ENCODE measurements around the gene MIER1. TPM values are rescaled to one million over a fixed set of nuclear protein-coding genes. Genes with fewer than 3 reads are reported as not detected.

The MIER1 gene
- total RNA-seq, 1 donor from 2014 or later, result 39.2 TPM

DNA sequence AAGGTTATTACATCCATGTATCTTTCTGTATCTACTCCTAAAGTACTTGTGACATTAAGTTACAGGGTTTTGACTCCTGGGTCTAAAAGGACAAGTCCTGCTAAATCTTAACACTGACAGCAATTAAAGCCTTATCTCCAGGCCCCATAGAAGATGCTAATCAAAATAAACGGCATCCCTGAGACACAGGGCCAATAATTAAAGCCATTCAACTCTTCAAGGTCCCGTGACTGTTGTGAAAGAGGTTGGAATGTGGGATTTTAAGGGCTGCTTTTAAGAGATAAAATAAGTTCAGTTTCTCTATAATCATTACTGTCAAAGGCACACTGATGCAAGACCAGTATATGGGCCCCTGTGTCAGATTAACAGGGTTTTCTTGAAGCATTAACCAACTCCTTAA is 8.5 kb upstream of the MIER1 start:
- Mint-ChIP-seq H3K4me3 (no peak overlapping the region), H3K4me1 (no peaks in the 10 kb centered on the region), H3K9me3 (peaks cover 3% of the 10 kb centered on the region), H3K36me3 (ENCODE audit: low read depth) (peaks cover 5% of the 10 kb centered on the region), H3K27ac (no peak overlapping the region), H3K27me3 (peaks cover 2% of the 10 kb centered on the region)
- intact Hi-C loops (cut with micrococcal nuclease), result no loop called here
- CTCF ChIA-PET, result no interaction called here
- TF ChIP-seq, protein P1, sequence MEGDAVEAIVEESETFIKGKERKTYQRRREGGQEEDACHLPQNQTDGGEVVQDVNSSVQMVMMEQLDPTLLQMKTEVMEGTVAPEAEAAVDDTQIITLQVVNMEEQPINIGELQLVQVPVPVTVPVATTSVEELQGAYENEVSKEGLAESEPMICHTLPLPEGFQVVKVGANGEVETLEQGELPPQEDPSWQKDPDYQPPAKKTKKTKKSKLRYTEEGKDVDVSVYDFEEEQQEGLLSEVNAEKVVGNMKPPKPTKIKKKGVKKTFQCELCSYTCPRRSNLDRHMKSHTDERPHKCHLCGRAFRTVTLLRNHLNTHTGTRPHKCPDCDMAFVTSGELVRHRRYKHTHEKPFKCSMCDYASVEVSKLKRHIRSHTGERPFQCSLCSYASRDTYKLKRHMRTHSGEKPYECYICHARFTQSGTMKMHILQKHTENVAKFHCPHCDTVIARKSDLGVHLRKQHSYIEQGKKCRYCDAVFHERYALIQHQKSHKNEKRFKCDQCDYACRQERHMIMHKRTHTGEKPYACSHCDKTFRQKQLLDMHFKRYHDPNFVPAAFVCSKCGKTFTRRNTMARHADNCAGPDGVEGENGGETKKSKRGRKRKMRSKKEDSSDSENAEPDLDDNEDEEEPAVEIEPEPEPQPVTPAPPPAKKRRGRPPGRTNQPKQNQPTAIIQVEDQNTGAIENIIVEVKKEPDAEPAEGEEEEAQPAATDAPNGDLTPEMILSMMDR (IDR thresholded peaks at IDR 0.05), result no peak
- POLR2A ChIA-PET, result no interaction called here
- DNase-seq, result no peak
- no peak for ATAC-seq (ENCODE audit: low read depth)

DNA sequence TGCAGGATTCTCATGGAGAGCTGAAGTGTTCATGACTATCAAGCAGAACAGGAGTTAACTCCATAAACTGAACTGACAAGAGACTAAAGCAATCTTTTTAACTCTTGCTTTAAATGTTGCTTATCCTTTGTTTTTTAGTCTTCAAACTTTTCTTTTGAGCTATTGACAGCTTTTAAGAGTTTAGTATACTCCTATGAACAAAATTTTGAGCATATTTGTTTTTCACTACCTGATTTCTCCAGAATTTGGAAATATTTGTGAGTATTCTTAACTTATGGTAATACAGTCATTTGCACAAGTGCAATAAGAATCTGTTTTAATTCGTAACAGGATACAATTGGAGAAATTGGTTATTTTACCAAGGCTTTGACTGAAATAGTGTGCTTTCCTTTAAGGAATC is 7.3 kb upstream of the MIER1 start:
- CTCF ChIA-PET, result no interaction called here
- H3K36me3 Mint-ChIP-seq (ENCODE audit: low read depth), result peaks cover 5% of the 10 kb centered on the region
- peaks cover 3% of the 10 kb centered on the region for H3K9me3 Mint-ChIP-seq
- intact Hi-C loops (cut with micrococcal nuclease), result no loop called here
- DNase-seq (no peak), ATAC-seq (ENCODE audit: low read depth) (no peak)
- TF ChIP-seq, protein P1 (IDR thresholded peaks at IDR 0.05), result no peak
- POLR2A ChIA-PET, result no interaction called here
- H3K4me1 Mint-ChIP-seq, result no peaks in the 10 kb centered on the region
- no peak overlapping the region for H3K27ac Mint-ChIP-seq
- peaks cover 2% of the 10 kb centered on the region for H3K27me3 Mint-ChIP-seq
- H3K4me3 Mint-ChIP-seq, result no peak overlapping the region

DNA sequence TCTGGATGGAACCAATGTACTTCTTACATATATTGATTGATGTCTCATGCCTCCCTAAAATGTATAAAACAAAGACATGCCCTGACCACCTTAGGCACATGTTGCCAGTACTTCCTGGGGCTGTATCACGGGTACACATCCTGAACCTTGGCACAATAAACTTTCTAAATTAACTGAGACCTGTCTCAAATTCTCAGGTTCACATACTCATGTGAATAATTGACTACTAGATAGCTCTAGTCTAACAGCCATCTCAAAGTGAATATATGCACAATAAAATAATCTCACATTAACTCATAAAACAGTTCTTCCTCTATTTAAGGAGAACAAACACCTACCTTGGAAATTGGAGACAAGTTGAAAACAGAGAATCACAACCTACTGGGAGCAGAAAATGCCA is 5.7 kb upstream of the MIER1 start:
- Mint-ChIP-seq H3K27ac (no peak overlapping the region), H3K27me3 (no peaks in the 10 kb centered on the region), H3K4me3 (no peak overlapping the region), H3K9me3 (peaks cover 3% of the 10 kb centered on the region), H3K4me1 (peaks cover 7% of the 10 kb centered on the region), H3K36me3 (ENCODE audit: low read depth) (peaks cover 5% of the 10 kb centered on the region)
- ATAC-seq (ENCODE audit: low read depth) (no peak), DNase-seq (no peak)
- intact Hi-C loops (cut with micrococcal nuclease), result no loop called here
- TF ChIP-seq, protein P1 (IDR thresholded peaks at IDR 0.05), result no peak
- CTCF ChIA-PET, result no interaction called here
- POLR2A ChIA-PET, result no interaction called here

DNA sequence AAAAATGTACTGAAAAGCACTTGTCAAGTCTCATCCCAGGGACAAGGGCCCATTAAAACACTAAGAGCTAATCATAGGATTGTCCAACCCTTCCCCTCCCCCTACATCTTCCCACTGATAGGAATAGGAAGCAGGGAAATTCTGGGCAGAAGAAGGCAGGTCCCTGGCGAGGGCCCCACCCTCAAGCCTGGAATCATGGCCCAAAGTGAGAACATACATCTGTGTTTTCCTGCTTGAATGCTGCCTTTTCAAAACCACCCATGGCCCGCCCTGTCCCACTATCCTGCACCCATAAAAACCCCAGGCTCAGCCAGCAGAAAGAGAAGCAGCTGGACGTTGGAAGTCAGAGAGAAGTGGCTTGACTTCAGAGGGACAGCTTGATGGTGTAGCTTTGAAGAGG is 5.0 kb upstream of the MIER1 start:
- peaks cover 7% of the 10 kb centered on the region for H3K36me3 Mint-ChIP-seq (ENCODE audit: low read depth)
- no peak overlapping the region for H3K4me3 Mint-ChIP-seq
- no peak overlapping the region for H3K27ac Mint-ChIP-seq
- ChIA-PET POLR2A (no interaction called here), CTCF (no interaction called here)
- DNase-seq, result no peak
- intact Hi-C loops (cut with micrococcal nuclease), result loop anchor here (10.0 kb wide), 2 partner anchors 485 to 545 kb away; no protein-coding TSS in a partner anchor
- H3K27me3 Mint-ChIP-seq, result no peaks in the 10 kb centered on the region
- peaks cover 11% of the 10 kb centered on the region for H3K4me1 Mint-ChIP-seq
- no peak for ATAC-seq (ENCODE audit: low read depth)
- TF ChIP-seq, protein P1 (IDR thresholded peaks at IDR 0.05), result no peak
- peaks cover 3% of the 10 kb centered on the region for H3K9me3 Mint-ChIP-seq

DNA sequence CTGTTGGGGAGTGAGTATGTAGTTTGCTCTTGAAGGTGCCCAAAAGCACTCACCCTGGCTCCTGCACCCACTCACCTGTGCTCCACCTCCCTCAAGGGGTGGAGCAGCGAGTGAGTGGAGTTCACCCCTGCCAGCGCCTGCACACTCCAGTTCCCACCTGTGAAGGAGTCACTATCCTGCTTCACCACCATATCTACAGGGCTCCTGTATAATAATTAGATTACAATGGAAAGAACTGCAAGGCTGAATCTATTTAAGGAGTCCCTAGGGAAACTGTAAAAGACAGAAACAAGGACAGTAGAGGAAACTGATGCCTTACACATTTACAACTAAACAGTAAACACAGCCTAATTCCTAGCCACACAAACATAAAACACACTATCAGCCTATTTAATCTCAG is 4.2 kb upstream of the MIER1 start:
- no peaks in the 10 kb centered on the region for H3K27me3 Mint-ChIP-seq
- H3K9me3 Mint-ChIP-seq, result peaks cover 3% of the 10 kb centered on the region
- ChIA-PET CTCF (no interaction called here), POLR2A (no interaction called here)
- no peak overlapping the region for H3K4me3 Mint-ChIP-seq
- ATAC-seq (ENCODE audit: low read depth) (no peak), DNase-seq (no peak)
- peaks cover 13% of the 10 kb centered on the region for H3K36me3 Mint-ChIP-seq (ENCODE audit: low read depth)
- intact Hi-C loops (cut with micrococcal nuclease), result loop anchor here (10.0 kb wide), 2 partner anchors 486 to 546 kb away; no protein-coding TSS in a partner anchor
- TF ChIP-seq, protein P1 (IDR thresholded peaks at IDR 0.05), result no peak
- no peak overlapping the region for H3K27ac Mint-ChIP-seq
- peaks cover 11% of the 10 kb centered on the region for H3K4me1 Mint-ChIP-seq

All from activated B cell treated with CpG ODN at 0.5 μM for 24 hours (primary cell).